ENCODE measurements around the gene ALDH9A1.

The ALDH9A1 gene

DNA sequence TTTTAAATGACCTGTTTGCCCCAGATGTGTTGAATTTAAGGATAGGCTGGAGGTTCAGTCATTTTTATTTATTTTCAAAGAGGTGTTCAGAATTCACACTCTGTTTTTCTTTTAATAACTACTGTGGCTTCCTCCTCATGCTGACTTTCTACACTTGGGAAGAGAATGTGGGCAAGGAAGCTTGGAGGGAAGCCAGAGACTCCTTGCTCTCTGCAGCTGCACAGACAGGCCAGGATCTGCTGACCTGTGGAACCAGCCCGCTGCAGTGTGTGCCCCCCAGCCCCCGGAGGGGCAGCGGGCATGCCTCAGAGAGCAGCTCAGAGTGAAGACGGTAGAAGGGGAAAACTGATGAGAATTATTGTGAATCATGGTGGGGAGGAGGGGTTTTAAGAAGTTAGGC, 50.4 kb downstream of the ALDH9A1 start:
- TF ChIP-seq EZH2phosphoT487 (IDR thresholded peaks at IDR 0.05; ENCODE audit: borderline replicate concordance, low read length) = no peak
- TF ChIP-seq, protein P1, sequence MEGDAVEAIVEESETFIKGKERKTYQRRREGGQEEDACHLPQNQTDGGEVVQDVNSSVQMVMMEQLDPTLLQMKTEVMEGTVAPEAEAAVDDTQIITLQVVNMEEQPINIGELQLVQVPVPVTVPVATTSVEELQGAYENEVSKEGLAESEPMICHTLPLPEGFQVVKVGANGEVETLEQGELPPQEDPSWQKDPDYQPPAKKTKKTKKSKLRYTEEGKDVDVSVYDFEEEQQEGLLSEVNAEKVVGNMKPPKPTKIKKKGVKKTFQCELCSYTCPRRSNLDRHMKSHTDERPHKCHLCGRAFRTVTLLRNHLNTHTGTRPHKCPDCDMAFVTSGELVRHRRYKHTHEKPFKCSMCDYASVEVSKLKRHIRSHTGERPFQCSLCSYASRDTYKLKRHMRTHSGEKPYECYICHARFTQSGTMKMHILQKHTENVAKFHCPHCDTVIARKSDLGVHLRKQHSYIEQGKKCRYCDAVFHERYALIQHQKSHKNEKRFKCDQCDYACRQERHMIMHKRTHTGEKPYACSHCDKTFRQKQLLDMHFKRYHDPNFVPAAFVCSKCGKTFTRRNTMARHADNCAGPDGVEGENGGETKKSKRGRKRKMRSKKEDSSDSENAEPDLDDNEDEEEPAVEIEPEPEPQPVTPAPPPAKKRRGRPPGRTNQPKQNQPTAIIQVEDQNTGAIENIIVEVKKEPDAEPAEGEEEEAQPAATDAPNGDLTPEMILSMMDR (IDR thresholded peaks at IDR 0.05; ENCODE audit: low read depth, low read length, poor library complexity, severe bottlenecking) = no peak
- Histone ChIP-seq H3K27me3 (ENCODE audit: control insufficient read depth, low read length) (no peaks in the 10 kb centered on the region), H3K9me3 (ENCODE audit: control insufficient read depth, insufficient read depth, low read length) (no peaks in the 10 kb centered on the region), H3K27ac (ENCODE audit: low read depth, low read length) (no peak overlapping the region), H3K4me2 (ENCODE audit: low read length) (no peak overlapping the region), H3F3A (ENCODE audit: control insufficient read depth, insufficient read depth) (no peaks in the 10 kb centered on the region), H3K36me3 (ENCODE audit: control insufficient read depth, low read length) (no peaks in the 10 kb centered on the region), H3K79me2 (ENCODE audit: control insufficient read depth, low read length) (no peaks in the 10 kb centered on the region), H3K4me1 (ENCODE audit: control insufficient read depth, low read length) (no peaks in the 10 kb centered on the region), H3K4me3 (ENCODE audit: low read length) (no peak overlapping the region), H3K9me2 (replicated peaks; ENCODE audit: control insufficient read depth, low read length) (no peaks in the 10 kb centered on the region), H4K20me1 (ENCODE audit: control insufficient read depth, insufficient read depth, low read depth, low read length) (no peaks in the 10 kb centered on the region)

DNA sequence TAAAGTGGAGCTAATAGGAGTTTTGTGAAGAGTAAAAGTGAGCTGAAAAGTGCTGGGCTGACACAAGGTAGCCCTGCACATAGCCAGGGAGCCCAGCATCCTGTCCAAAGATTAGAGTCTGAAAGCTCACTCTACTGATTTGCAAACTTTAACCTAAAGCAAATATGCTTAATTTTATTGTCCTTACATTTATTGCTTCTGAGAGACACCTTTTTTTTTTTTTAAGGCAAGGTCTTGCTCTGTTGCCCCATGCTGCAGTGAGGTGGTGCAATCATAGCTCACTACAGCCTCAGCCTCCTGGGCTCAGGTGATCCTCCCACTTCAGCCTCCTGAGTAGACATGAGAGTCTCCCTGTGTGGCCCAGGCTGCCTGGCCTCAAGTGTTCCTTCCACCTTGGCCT, 50.8 kb downstream of the ALDH9A1 start:
- Histone ChIP-seq H3K27me3 (ENCODE audit: control insufficient read depth, low read length) (no peaks in the 10 kb centered on the region), H3K4me1 (ENCODE audit: control insufficient read depth, low read length) (no peaks in the 10 kb centered on the region), H3K9me3 (ENCODE audit: control insufficient read depth, insufficient read depth, low read length) (no peaks in the 10 kb centered on the region), H3K27ac (ENCODE audit: low read depth, low read length) (no peak overlapping the region), H4K20me1 (ENCODE audit: control insufficient read depth, insufficient read depth, low read depth, low read length) (no peaks in the 10 kb centered on the region), H3K9me2 (replicated peaks; ENCODE audit: control insufficient read depth, low read length) (no peaks in the 10 kb centered on the region), H3K79me2 (ENCODE audit: control insufficient read depth, low read length) (no peaks in the 10 kb centered on the region), H3K36me3 (ENCODE audit: control insufficient read depth, low read length) (no peaks in the 10 kb centered on the region), H3F3A (ENCODE audit: control insufficient read depth, insufficient read depth) (no peaks in the 10 kb centered on the region), H3K4me3 (ENCODE audit: low read length) (no peak overlapping the region), H3K4me2 (ENCODE audit: low read length) (no peak overlapping the region)
- TF ChIP-seq, protein P1 (IDR thresholded peaks at IDR 0.05; ENCODE audit: low read depth, low read length, poor library complexity, severe bottlenecking) = no peak
- no peak for TF ChIP-seq EZH2phosphoT487 (IDR thresholded peaks at IDR 0.05; ENCODE audit: borderline replicate concordance, low read length)

DNA sequence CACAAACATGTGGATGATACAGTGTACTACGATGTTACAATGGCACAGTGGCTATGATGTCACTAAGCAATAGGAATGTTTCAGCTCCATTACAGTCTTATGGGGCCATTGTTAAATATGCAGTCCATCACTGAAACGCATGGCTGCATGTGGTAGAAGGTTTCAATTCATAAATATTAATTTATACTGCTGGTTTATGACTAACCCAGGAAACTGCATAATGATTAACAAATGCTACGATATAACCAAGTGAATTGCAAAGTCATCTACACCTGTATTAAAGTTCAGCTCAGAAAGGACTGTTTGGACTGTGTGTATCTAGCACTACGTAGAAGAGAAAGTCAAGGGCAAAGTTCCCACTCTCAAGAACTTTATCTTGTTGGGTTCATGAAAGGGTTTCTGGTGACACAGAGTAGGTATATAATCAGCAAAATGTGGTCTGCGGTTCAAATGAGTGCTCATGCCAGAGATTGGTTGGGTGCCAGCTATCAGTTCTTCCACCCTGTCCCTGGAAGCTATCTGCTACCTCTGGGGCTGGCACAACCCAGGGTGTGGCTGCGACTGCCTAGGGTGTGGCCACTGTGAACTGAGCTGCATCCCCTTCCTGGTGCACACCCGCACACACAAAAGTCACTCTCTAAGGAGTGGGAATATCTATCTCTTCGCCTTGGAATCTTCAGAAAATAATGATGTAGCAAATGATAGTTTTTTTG, 52.6 kb downstream of the ALDH9A1 start:
- Histone ChIP-seq H3K9me3 (ENCODE audit: control insufficient read depth, insufficient read depth, low read length) (no peaks in the 10 kb centered on the region), H3K4me3 (ENCODE audit: low read length) (no peak overlapping the region), H3K9me2 (replicated peaks; ENCODE audit: control insufficient read depth, low read length) (no peaks in the 10 kb centered on the region), H3K79me2 (ENCODE audit: control insufficient read depth, low read length) (no peaks in the 10 kb centered on the region), H4K20me1 (ENCODE audit: control insufficient read depth, insufficient read depth, low read depth, low read length) (no peaks in the 10 kb centered on the region), H3F3A (ENCODE audit: control insufficient read depth, insufficient read depth) (no peaks in the 10 kb centered on the region), H3K27ac (ENCODE audit: low read depth, low read length) (no peak overlapping the region), H3K27me3 (ENCODE audit: control insufficient read depth, low read length) (no peaks in the 10 kb centered on the region), H3K36me3 (ENCODE audit: control insufficient read depth, low read length) (no peaks in the 10 kb centered on the region), H3K4me1 (ENCODE audit: control insufficient read depth, low read length) (no peaks in the 10 kb centered on the region), H3K4me2 (ENCODE audit: low read length) (no peak overlapping the region)
- TF ChIP-seq EZH2phosphoT487 (IDR thresholded peaks at IDR 0.05; ENCODE audit: borderline replicate concordance, low read length) = no peak
- TF ChIP-seq, protein P1 (IDR thresholded peaks at IDR 0.05; ENCODE audit: low read depth, low read length, poor library complexity, severe bottlenecking) = no peak

All from DOHH2 (cell line).